Measurements from ENCODE around the gene SUMO4. TPM values are rescaled to one million over a fixed set of nuclear protein-coding genes. Genes with fewer than 3 reads are reported as not detected.

The SUMO4 gene
- total and polyA plus RNA-seq, 2 donors (not counting 1 experiment from before 2014, with no cell fraction given), result 2.1 TPM; not detected in 1

- peaks cover 9% of the 10 kb centered on the region for H3K4me1 ChIP-seq (ENCODE audit: control insufficient read depth, extremely low read depth, insufficient read depth, low read length)
- H3K4me3 ChIP-seq (replicated peaks in 1 of 4; ENCODE audit: control extremely low read depth in 1 of 4, insufficient read depth in 1 of 4, low read depth in 3 of 4, low read length in 4 of 4), result no peak overlapping the region
- H3K36me3 ChIP-seq (ENCODE audit: control insufficient read depth, insufficient read depth, low read length), result no peaks in the 10 kb centered on the region
- H4K20me1 ChIP-seq (ENCODE audit: control insufficient read depth, extremely low read depth, insufficient read depth, low read length), result no peaks in the 10 kb centered on the region
- H3K79me2 ChIP-seq (ENCODE audit: control insufficient read depth, insufficient read depth, low read length), result no peaks in the 10 kb centered on the region
- H3K27ac ChIP-seq (ENCODE audit: insufficient read depth, low read length), result no peak overlapping the region
- peak overlapping the region; percentile 80 for H3K4me2 ChIP-seq (ENCODE audit: extremely low read depth, insufficient read depth, low read length)
- DNase-seq (ENCODE audit: low read depth in 2 of 2), result no peak
- H3K27me3 ChIP-seq (ENCODE audit: control insufficient read depth, insufficient read depth, low read length), result peaks cover 16% of the 10 kb centered on the region
- no peaks in the 10 kb centered on the region for H3K9me3 ChIP-seq (ENCODE audit: control insufficient read depth, insufficient read depth, low read depth, low read length)
- no peak overlapping the region for H2AFZ ChIP-seq (ENCODE audit: low read length)
- no peak overlapping the region for H3K9ac ChIP-seq (ENCODE audit: insufficient read depth, low read length)
- TF ChIP-seq EZH2 (IDR thresholded peaks at IDR 0.05; ENCODE audit: low read length, missing control alignments) (no peak), CTCF (conservative IDR thresholded peaks at IDR 0.05 in 1 of 2, IDR thresholded peaks at IDR 0.05 in 1 of 2; ENCODE audit: low read depth in 1 of 2, low read length in 2 of 2) (no peak)
Observed at GRCh38 chr6:149449831-149450678, 50.0 kb downstream of the SUMO4 start.

Other genes starting within 250 kb of the SUMO4 start
- gene TAB2, start 82.5 kb upstream of the SUMO4 start, total RNA-seq, result 18.7 and 27.2 TPM in 2 replicates
- 41.4 and 49.7 TPM in 2 replicates for gene TAB2, start 82.5 kb upstream of the SUMO4 start, polyA plus RNA-seq
- gene ZC3H12D, start 84.8 kb downstream of the SUMO4 start, total RNA-seq, result under 0.01 and 0.17 TPM in 2 replicates
- 0.01 TPM in 1 of 2 replicates, not detected in the other for gene ZC3H12D, start 84.8 kb downstream of the SUMO4 start, polyA plus RNA-seq
- gene PPIL4, start 145.8 kb downstream of the SUMO4 start, total RNA-seq, result 37.5 and 41.1 TPM in 2 replicates
- 15.2 and 15.9 TPM in 2 replicates for gene PPIL4, start 145.8 kb downstream of the SUMO4 start, polyA plus RNA-seq
- 53.8 and 56.8 TPM in 2 replicates for gene GINM1, start 166.1 kb downstream of the SUMO4 start, total RNA-seq
- gene GINM1, start 166.1 kb downstream of the SUMO4 start, polyA plus RNA-seq, result 54.7 and 91.1 TPM in 2 replicates
- 36.2 and 37.0 TPM in 2 replicates for gene KATNA1, start 248.5 kb downstream of the SUMO4 start, total RNA-seq
- gene KATNA1, start 248.5 kb downstream of the SUMO4 start, polyA plus RNA-seq, result 22.5 and 27.9 TPM in 2 replicates